NCI-H2227 treated with DMSO at 0.1 percent for 48 hours (cell line): Measurements from ENCODE around the gene TCF12.
A peak's percentile ranks its signal among the peaks of the same experiment; 100 is the strongest.
"Not testable (repeated sequence)": the region's sequence is repeated elsewhere in the genome, so short reads cannot be mapped to it uniquely, and the experiment has no call there.

Experiments used
- DNase-seq: peaks from one replicate; lab custom pipeline; 2025; lab: John Stamatoyannopoulos, UW

Gene TCF12

GRCh38 chr15:57135800-57136199, 217.4 kb downstream of the TCF12 start:
- DNase-seq, result no peak

- DNase-seq, result no peak
Observed at GRCh38 chr15:57138349-57138788, 219.9 kb downstream of the TCF12 start.

GRCh38 chr15:57143511-57144078, 225.2 kb downstream of the TCF12 start:
- DNase-seq, result no peak

- DNase-seq, result no peak
Observed at GRCh38 chr15:57144448-57144847, 226.0 kb downstream of the TCF12 start.

GRCh38 chr15:57146506-57147201, 228.2 kb downstream of the TCF12 start:
- DNase-seq, result peak; percentile 51

GRCh38 chr15:57147621-57148020, 229.2 kb downstream of the TCF12 start:
- DNase-seq, result no peak

- DNase-seq, result no peak
Observed at GRCh38 chr15:57148262-57148661, 229.8 kb downstream of the TCF12 start.

GRCh38 chr15:57149196-57149595, 230.8 kb downstream of the TCF12 start:
- DNase-seq, result no peak

- no peak for DNase-seq
Observed at GRCh38 chr15:57150066-57150865, 231.8 kb downstream of the TCF12 start.

GRCh38 chr15:57150866-57151203, 232.4 kb downstream of the TCF12 start:
- not testable (repeated sequence) for DNase-seq

GRCh38 chr15:57152133-57152532, 233.7 kb downstream of the TCF12 start:
- no peak for DNase-seq

GRCh38 chr15:57152666-57153539, 234.5 kb downstream of the TCF12 start:
- no peak for DNase-seq

GRCh38 chr15:57156210-57156884, 237.9 kb downstream of the TCF12 start:
- no peak for DNase-seq

GRCh38 chr15:57158589-57158988, 240.1 kb downstream of the TCF12 start:
- DNase-seq, result no peak

GRCh38 chr15:57158997-57159668, 240.7 kb downstream of the TCF12 start:
- DNase-seq, result no peak

- no peak for DNase-seq
Observed at GRCh38 chr15:57159767-57160166, 241.3 kb downstream of the TCF12 start.

GRCh38 chr15:57160823-57161560, 242.5 kb downstream of the TCF12 start:
- no peak for DNase-seq

GRCh38 chr15:57164251-57164650, 245.8 kb downstream of the TCF12 start:
- DNase-seq, result not testable (repeated sequence)

- no peak for DNase-seq
Observed at GRCh38 chr15:57165992-57166391, 247.5 kb downstream of the TCF12 start.

GRCh38 chr15:57167821-57168395, 249.5 kb downstream of the TCF12 start:
- no peak for DNase-seq
